Measurements from ENCODE around the gene RPS6KC1. TPM values are rescaled to one million over a fixed set of nuclear protein-coding genes. Genes with fewer than 3 reads are reported as not detected.

RPS6KC1 gene
- total RNA-seq, 1 donor from 2014 or later: 32.6 TPM

- TF ChIP-seq EZH2phosphoT487 (IDR thresholded peaks at IDR 0.05): no peak
- TF ChIP-seq, protein P1, sequence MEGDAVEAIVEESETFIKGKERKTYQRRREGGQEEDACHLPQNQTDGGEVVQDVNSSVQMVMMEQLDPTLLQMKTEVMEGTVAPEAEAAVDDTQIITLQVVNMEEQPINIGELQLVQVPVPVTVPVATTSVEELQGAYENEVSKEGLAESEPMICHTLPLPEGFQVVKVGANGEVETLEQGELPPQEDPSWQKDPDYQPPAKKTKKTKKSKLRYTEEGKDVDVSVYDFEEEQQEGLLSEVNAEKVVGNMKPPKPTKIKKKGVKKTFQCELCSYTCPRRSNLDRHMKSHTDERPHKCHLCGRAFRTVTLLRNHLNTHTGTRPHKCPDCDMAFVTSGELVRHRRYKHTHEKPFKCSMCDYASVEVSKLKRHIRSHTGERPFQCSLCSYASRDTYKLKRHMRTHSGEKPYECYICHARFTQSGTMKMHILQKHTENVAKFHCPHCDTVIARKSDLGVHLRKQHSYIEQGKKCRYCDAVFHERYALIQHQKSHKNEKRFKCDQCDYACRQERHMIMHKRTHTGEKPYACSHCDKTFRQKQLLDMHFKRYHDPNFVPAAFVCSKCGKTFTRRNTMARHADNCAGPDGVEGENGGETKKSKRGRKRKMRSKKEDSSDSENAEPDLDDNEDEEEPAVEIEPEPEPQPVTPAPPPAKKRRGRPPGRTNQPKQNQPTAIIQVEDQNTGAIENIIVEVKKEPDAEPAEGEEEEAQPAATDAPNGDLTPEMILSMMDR (IDR thresholded peaks at IDR 0.05): no peak
- TF ChIP-seq EZH2 (IDR thresholded peaks at IDR 0.05): no peak
- Mint-ChIP-seq H3K9me3 (peaks cover 32% of the 10 kb centered on the region), H3K27me3 (ENCODE audit: insufficient read depth, low read depth) (no peaks in the 10 kb centered on the region), H3K4me3 (no peak overlapping the region), H3K36me3 (peaks cover 20% of the 10 kb centered on the region), H3K27ac (no peak overlapping the region), H3K4me1 (no peaks in the 10 kb centered on the region)
- H3K79me2 ChIP-seq (ENCODE audit: low read depth): no peaks in the 10 kb centered on the region
- H3K4me3 ChIP-seq: no peak overlapping the region
- H3F3A ChIP-seq (ENCODE audit: low read depth): no peaks in the 10 kb centered on the region
- no peaks in the 10 kb centered on the region for H4K20me1 ChIP-seq (ENCODE audit: low read depth)
- no peak for DNase-seq (ENCODE audit: low spot score)
- H3K4me2 ChIP-seq: no peak overlapping the region
- H3K9ac ChIP-seq: no peak overlapping the region
- H3K27ac ChIP-seq: no peak overlapping the region
- no peaks in the 10 kb centered on the region for H3K4me1 ChIP-seq
- no peak overlapping the region for H2AFZ ChIP-seq (replicated peaks)
- H3K36me3 ChIP-seq: no peaks in the 10 kb centered on the region
- H3K27me3 ChIP-seq: no peaks in the 10 kb centered on the region
- H3K9me3 ChIP-seq (ENCODE audit: low read depth): peaks cover 8% of the 10 kb centered on the region
Measured at GRCh38 chr1:213186168-213186567, 135.1 kb downstream of the RPS6KC1 start.

DNA sequence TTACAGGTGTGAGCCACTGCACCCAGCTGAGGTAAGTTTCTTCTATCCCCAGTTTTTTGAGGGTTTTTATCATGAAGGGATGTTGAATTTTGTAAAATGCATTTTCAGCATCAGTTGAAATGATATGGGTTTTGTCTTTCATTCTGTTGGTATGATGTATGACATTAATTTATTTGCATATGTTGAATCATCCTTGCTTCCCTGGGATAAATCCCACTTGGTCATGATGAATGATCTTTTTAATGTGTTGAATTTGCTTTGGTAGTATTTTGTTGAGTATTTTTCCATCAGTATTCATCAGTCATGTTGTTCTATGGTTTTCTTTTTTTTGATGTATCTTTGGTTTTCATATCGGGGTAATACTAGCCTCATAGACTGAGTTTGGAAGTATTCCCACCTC lies 141.0 kb downstream of the RPS6KC1 start:
- Mint-ChIP-seq H3K9me3 (peaks cover 22% of the 10 kb centered on the region), H3K4me1 (no peaks in the 10 kb centered on the region), H3K4me3 (no peak overlapping the region), H3K27me3 (ENCODE audit: insufficient read depth, low read depth) (no peaks in the 10 kb centered on the region), H3K27ac (no peak overlapping the region), H3K36me3 (peaks cover 15% of the 10 kb centered on the region)
- DNase-seq (ENCODE audit: low spot score): no peak
- Histone ChIP-seq H3F3A (ENCODE audit: low read depth) (no peaks in the 10 kb centered on the region), H4K20me1 (ENCODE audit: low read depth) (no peaks in the 10 kb centered on the region), H3K4me2 (no peak overlapping the region), H3K9ac (no peak overlapping the region), H3K27ac (no peak overlapping the region), H3K27me3 (no peaks in the 10 kb centered on the region), H3K4me1 (no peaks in the 10 kb centered on the region), H3K4me3 (no peak overlapping the region), H3K79me2 (ENCODE audit: low read depth) (no peaks in the 10 kb centered on the region), H3K9me3 (ENCODE audit: low read depth) (no peaks in the 10 kb centered on the region), H3K36me3 (no peaks in the 10 kb centered on the region), H2AFZ (replicated peaks) (no peak overlapping the region)
- TF ChIP-seq, protein P1 (IDR thresholded peaks at IDR 0.05): no peak
- TF ChIP-seq EZH2 (IDR thresholded peaks at IDR 0.05): no peak
- no peak for TF ChIP-seq EZH2phosphoT487 (IDR thresholded peaks at IDR 0.05)

DNA sequence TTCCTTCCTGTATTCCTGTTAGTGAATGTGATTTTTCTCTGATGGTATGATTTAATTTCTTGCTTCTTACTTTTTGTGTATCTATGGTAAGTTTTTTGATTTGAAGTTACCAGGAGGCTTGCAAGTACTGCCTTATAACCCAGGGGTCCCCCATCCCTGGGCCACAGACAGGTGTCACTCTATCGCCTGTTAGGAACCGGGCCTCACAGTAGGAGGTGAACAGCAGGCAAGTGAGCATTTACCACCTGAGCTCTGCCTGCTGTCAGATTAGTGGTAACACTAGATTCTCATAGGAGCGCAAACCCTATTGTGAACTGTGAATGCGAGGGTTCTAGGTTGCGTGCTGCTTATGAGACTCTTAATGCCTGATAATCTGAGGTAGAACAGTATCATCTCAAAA lies 143.3 kb downstream of the RPS6KC1 start:
- Histone ChIP-seq H3K27me3 (no peaks in the 10 kb centered on the region), H3K27ac (no peak overlapping the region), H3K79me2 (ENCODE audit: low read depth) (no peaks in the 10 kb centered on the region), H2AFZ (replicated peaks) (no peak overlapping the region), H3K9me3 (ENCODE audit: low read depth) (no peaks in the 10 kb centered on the region), H3K36me3 (no peaks in the 10 kb centered on the region), H3K4me3 (no peak overlapping the region), H3K4me2 (no peak overlapping the region), H3F3A (ENCODE audit: low read depth) (no peaks in the 10 kb centered on the region), H4K20me1 (ENCODE audit: low read depth) (no peaks in the 10 kb centered on the region), H3K4me1 (no peaks in the 10 kb centered on the region), H3K9ac (no peak overlapping the region)
- Mint-ChIP-seq H3K4me3 (no peak overlapping the region), H3K4me1 (no peaks in the 10 kb centered on the region), H3K36me3 (peaks cover 26% of the 10 kb centered on the region), H3K27ac (no peak overlapping the region), H3K9me3 (peaks cover 36% of the 10 kb centered on the region), H3K27me3 (ENCODE audit: insufficient read depth, low read depth) (no peaks in the 10 kb centered on the region)
- no peak for DNase-seq (ENCODE audit: low spot score)
- TF ChIP-seq, protein P1 (IDR thresholded peaks at IDR 0.05): no peak
- no peak for TF ChIP-seq EZH2phosphoT487 (IDR thresholded peaks at IDR 0.05)
- no peak for TF ChIP-seq EZH2 (IDR thresholded peaks at IDR 0.05)
